B cell (primary cell): Measurements from ENCODE around the gene HYDIN. TPM values are rescaled to one million over a fixed set of nuclear protein-coding genes. Genes with fewer than 3 reads are reported as not detected.
"Not testable (repeated sequence)": the region's sequence is repeated elsewhere in the genome, so short reads cannot be mapped to it uniquely, and the experiment has no call there.

Experiments used
- ATAC-seq: fragments of 200-7000 bp; cut with Tn5 transposase; one replicate; pipeline ENCODE4 v1.10.0; 2021; ENCODE audit warnings: low read depth, mild to moderate bottlenecking, moderate number of reproducible peaks, moderate library complexity
- CTCF ChIA-PET: fragments of 350-600 bp; sonication (Branson Sonifier 250); formaldehyde crosslinking; loops from one replicate; lab custom pipeline; 2021; ENCODE audit warnings: antibody characterized with exemption, inconsistent platforms; lab: Charles Lee
- POLR2A ChIA-PET: fragments of 350-600 bp; sonication (Branson Sonifier 250); formaldehyde crosslinking; loops from one replicate; lab custom pipeline; 2021; ENCODE audit warnings: antibody characterized with exemption; lab: Charles Lee
- DNase-seq: peaks from one replicate; pipeline ENCODE4 v3.0.0; 2013
- H2AFZ ChIP-seq: 2 replicates; pipeline ENCODE4 v1.6.1; 2012; ENCODE audit warnings: mild to moderate bottlenecking, low read depth, low read length; ENCODE audit not compliant: insufficient read depth, poor library complexity, severe bottlenecking
- H3K27ac ChIP-seq, 2 donors: 1 replicate in 1 of 2; 2 replicates in 1 of 2; pipeline ENCODE4 v1.5.1; 2012 to 2013; ENCODE audit warnings: low read length in 2 of 2, mild to moderate bottlenecking in 2 of 2, moderate library complexity in 1 of 2
- H3K27me3 ChIP-seq, 4 experiments: fragments of 200-600 bp in 1 of 4; sonication (generic) in 1 of 4; replicated peaks in 1 of 4; 1 replicate in 2 of 4; 2 replicates in 2 of 4; pipeline versions ENCODE4 v1.6.1 to v1.7.0; 2013 to 2016; ENCODE audit warnings: low read length in 3 of 4, mild to moderate bottlenecking in 2 of 4, mixed read lengths in 1 of 4, moderate library complexity in 1 of 4; ENCODE audit not compliant: insufficient read depth in 4 of 4, control insufficient read depth in 3 of 4; ENCODE audit errors: control extremely low read depth in 1 of 4
- H3K36me3 ChIP-seq, 2 experiments: replicated peaks in 1 of 2; 1 replicate in 1 of 2; 2 replicates in 1 of 2; pipeline versions ENCODE4 v1.6.1 to v1.7.1; 2013; ENCODE audit warnings: low read length in 1 of 2; ENCODE audit not compliant: insufficient read depth in 2 of 2, control insufficient read depth in 1 of 2; ENCODE audit errors: control extremely low read depth in 1 of 2, extremely low read depth in 1 of 2
- H3K4me1 ChIP-seq, 2 donors: fragments of 200-600 bp in 1 of 2; sonication (generic) in 1 of 2; 1 replicate in 1 of 2; 2 replicates in 1 of 2; pipeline versions ENCODE4 v1.5.1 to v1.6.1; 2013 to 2017; ENCODE audit warnings: low read length in 2 of 2; ENCODE audit not compliant: control insufficient read depth in 2 of 2, insufficient read depth in 2 of 2
- H3K4me2 ChIP-seq: replicated peaks from 2 replicates; pipeline ENCODE3; 2012; ENCODE audit warnings: mild to moderate bottlenecking, low read depth, low read length; ENCODE audit not compliant: poor library complexity, severe bottlenecking
- H3K4me3 ChIP-seq, 5 experiments: fragments of 200-600 bp in 1 of 5; sonication (generic) in 1 of 5; 1 replicate in 3 of 5; 2 replicates in 2 of 5; pipeline versions ENCODE4 v1.5.1 to v1.7.0; 2011 to 2016; ENCODE audit warnings: low read length in 4 of 5, mild to moderate bottlenecking in 4 of 5, low read depth in 2 of 5, control low read depth in 1 of 5, moderate library complexity in 1 of 5; ENCODE audit not compliant: insufficient read depth in 1 of 5; ENCODE audit errors: control extremely low read depth in 1 of 5, extremely low read depth in 1 of 5
- H3K79me2 ChIP-seq: fragments of 200-600 bp; sonication (generic); one replicate; pipeline ENCODE4 v1.6.0; 2016; ENCODE audit warnings: low read length; ENCODE audit not compliant: control insufficient read depth, insufficient read depth
- H3K9ac ChIP-seq: fragments of 200-600 bp; sonication (generic); 2 replicates; pipeline ENCODE4 v1.6.1; 2017; ENCODE audit warnings: mild to moderate bottlenecking, low read length, moderate library complexity
- H3K9me3 ChIP-seq, 3 donors: one replicate each; pipeline versions ENCODE4 v1.6.1 to v1.7.1; 2013; ENCODE audit warnings: low read length in 2 of 3; ENCODE audit not compliant: control insufficient read depth in 2 of 3, insufficient read depth in 1 of 3; ENCODE audit errors: control extremely low read depth in 1 of 3
- H4K20me1 ChIP-seq: 2 replicates; pipeline ENCODE4 v1.6.0; 2012; ENCODE audit warnings: mild to moderate bottlenecking, low read length; ENCODE audit not compliant: insufficient read depth, control insufficient read depth, poor library complexity, severe bottlenecking
- H3K27ac Mint-ChIP-seq: one replicate; pipeline ENCODE4 v1.8.0; 2021; ENCODE audit warnings: mixed read lengths
- H3K27me3 Mint-ChIP-seq: one replicate; pipeline ENCODE4 v1.8.0; 2021; ENCODE audit warnings: mixed read lengths
- H3K4me1 Mint-ChIP-seq: one replicate; pipeline ENCODE4 v1.8.0; 2021; ENCODE audit warnings: mixed read lengths
- H3K4me3 Mint-ChIP-seq: one replicate; pipeline ENCODE4 v1.8.0; 2021; ENCODE audit warnings: mixed read lengths
- H3K9me3 Mint-ChIP-seq: one replicate; pipeline ENCODE4 v1.8.0; 2022; ENCODE audit warnings: mixed read lengths; ENCODE audit not compliant: insufficient read depth
- WGBS: methylation state at CpG from one replicate; pipeline ENCODE4 v1.1.5; 2013; ENCODE audit warnings: missing lambda C conversion rate; ENCODE audit not compliant: insufficient coverage; 5-methylcytosine and 5-hydroxymethylcytosine counted together
- intact Hi-C: fragments of 100-400 bp; cut with micrococcal nuclease; formaldehyde crosslinking; loops from one replicate; pipeline ENCODE4 v1.10.0; 2022
- polyA plus RNA-seq: library from polyadenylated mRNA; depleted of rRNA; stranded (reverse); fragments of >200 nt; gene quantifications from 2 replicates; pipeline ENCODE4 v1.2.3, GENCODE V29; 2012
- total RNA-seq, 2 donors: library from RNA; stranded (reverse); fragments of 120-200 nt in 1 of 2; gene quantifications; 1 replicate in 1 of 2; 2 replicates in 1 of 2; pipeline versions ENCODE4 v1.2.3 to v1.2.4, GENCODE V29; 2013 to 2022

The HYDIN gene
- total and polyA plus RNA-seq, 2 donors (not counting 1 experiment from before 2014, with no cell fraction given) = 0.10 TPM; not detected in 1

DNA sequence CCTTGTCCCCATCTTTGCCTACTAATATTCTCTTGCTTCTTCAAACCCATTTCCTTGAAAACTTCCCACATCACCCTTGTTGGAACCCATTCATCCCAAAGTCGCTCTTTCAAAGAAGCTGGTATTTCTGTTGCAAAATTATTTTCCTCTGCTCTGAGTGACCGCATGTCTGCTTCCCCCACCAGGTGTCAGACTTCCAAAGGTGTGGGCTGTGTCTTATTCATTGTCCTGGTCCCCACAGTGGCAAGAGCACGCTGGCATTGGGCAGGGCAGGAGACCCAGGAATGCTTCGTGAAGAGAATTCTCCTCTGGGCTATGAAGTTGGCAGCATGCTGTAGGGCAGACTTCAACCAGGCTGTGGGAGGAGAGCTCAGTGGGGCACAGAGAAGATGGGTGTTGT lies 275.6 kb downstream of the HYDIN start:
- H3K4me3 ChIP-seq, ATAC-seq, H3K4me1 Mint-ChIP-seq, H3K4me3 Mint-ChIP-seq, H3K79me2 ChIP-seq, H3K27ac Mint-ChIP-seq, H3K27me3 ChIP-seq, DNase-seq, H2AFZ ChIP-seq, H3K4me1 ChIP-seq, intact Hi-C loops, H3K9ac ChIP-seq, H3K36me3 ChIP-seq, POLR2A ChIA-PET, H3K4me2 ChIP-seq, H3K9me3 Mint-ChIP-seq, H3K9me3 ChIP-seq, H4K20me1 ChIP-seq, H3K27ac ChIP-seq, H3K27me3 Mint-ChIP-seq: not testable (repeated sequence)
- 100% methylated on average over 1 of the region's 4 CpGs for WGBS
- CTCF ChIA-PET = interaction anchor here (0.7 kb wide), 1 partner anchor 184 kb away, joined by 3 read pairs; no protein-coding TSS in a partner anchor

GRCh38 chr16:70953824-70954223 lies 276.7 kb downstream of the HYDIN start:
- POLR2A ChIA-PET = not testable (repeated sequence)

GRCh38 chr16:70943551-70943950 lies 287.0 kb downstream of the HYDIN start:
- H3K4me1 Mint-ChIP-seq, H3K4me3 ChIP-seq, DNase-seq, H3K27me3 ChIP-seq, H3K4me1 ChIP-seq, intact Hi-C loops, H3K79me2 ChIP-seq, H3K27ac ChIP-seq, H3K4me3 Mint-ChIP-seq, H3K9me3 Mint-ChIP-seq, H3K9me3 ChIP-seq, CTCF ChIA-PET, H2AFZ ChIP-seq, ATAC-seq, H3K27ac Mint-ChIP-seq, H3K9ac ChIP-seq, POLR2A ChIA-PET, H3K27me3 Mint-ChIP-seq, H3K4me2 ChIP-seq, H3K36me3 ChIP-seq, H4K20me1 ChIP-seq: not testable (repeated sequence)
- WGBS = 80% methylated on average over 7 of the region's 15 CpGs

More at GRCh38 chr16:70953824-70954223, 276.7 kb downstream of the HYDIN start:
- H3K4me1 Mint-ChIP-seq, ATAC-seq, H3K27ac ChIP-seq, H3K27me3 ChIP-seq, H3K79me2 ChIP-seq, H3K9me3 Mint-ChIP-seq, H3K27me3 Mint-ChIP-seq, H4K20me1 ChIP-seq, H3K36me3 ChIP-seq, DNase-seq, H3K9me3 ChIP-seq, H2AFZ ChIP-seq, H3K4me1 ChIP-seq, H3K4me3 ChIP-seq, H3K9ac ChIP-seq, H3K4me3 Mint-ChIP-seq, H3K27ac Mint-ChIP-seq, CTCF ChIA-PET, intact Hi-C loops, H3K4me2 ChIP-seq: not testable (repeated sequence)
- WGBS = no CpG with 5 or more reads among the region's 5 CpGs

DNA sequence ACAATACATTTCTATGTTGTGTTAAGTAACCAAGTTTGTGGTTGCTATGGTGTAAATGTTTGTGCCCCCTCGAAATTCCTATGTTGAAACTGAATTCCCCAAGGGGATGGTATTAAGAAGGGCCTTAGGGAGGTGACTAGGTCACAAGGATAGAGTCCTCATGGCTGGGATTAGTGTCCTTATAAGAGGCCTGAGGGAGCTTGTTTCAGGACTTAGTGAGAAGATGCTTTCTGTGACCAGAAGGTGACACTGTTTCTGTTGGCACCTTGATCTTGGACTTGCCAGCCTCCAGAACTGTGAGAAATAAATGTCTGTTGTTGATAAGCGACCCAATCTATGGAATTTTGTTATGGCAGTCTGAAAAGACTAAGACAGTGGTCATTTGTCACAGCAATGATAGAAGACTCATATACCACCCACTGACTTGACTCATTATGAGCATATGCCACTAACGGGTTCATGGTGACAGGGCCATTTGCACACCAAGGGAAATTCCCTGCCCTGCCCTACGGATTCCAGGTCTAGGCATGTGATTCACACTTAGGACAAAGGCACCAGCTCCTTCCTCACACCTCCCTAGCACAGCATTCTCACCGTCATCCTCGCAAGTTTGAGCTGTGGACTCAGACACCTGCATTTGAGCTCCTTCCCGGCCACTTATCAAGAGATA lies 290.7 kb downstream of the HYDIN start:
- H3K4me2 ChIP-seq, intact Hi-C loops, H4K20me1 ChIP-seq, POLR2A ChIA-PET, H3K4me3 Mint-ChIP-seq, H3K9me3 Mint-ChIP-seq, H3K9me3 ChIP-seq, ATAC-seq, H3K9ac ChIP-seq, H3K27ac Mint-ChIP-seq, H3K27me3 Mint-ChIP-seq, H3K79me2 ChIP-seq, DNase-seq, H3K27ac ChIP-seq, H3K4me3 ChIP-seq, H2AFZ ChIP-seq, H3K4me1 Mint-ChIP-seq, H3K4me1 ChIP-seq, H3K36me3 ChIP-seq, H3K27me3 ChIP-seq, CTCF ChIA-PET: not testable (repeated sequence)
- WGBS = no CpG with 5 or more reads among the region's 7 CpGs
